ENCODE data around the gene TRIM38.
A peak's percentile ranks its signal among the peaks of the same experiment; 100 is the strongest.

Gene TRIM38

GRCh38 chr6:26028746-26029569, 66.4 kb downstream of the TRIM38 start (continued):
- no peak for TF ChIP-seq ZBTB11 (tag by site-specific recombination; conservative IDR thresholded peaks at IDR 0.05; ENCODE audit: low read depth)
- TF ChIP-seq ZBTB8A (tag by site-specific recombination; IDR thresholded peaks at IDR 0.05), result no peak
- no peak for TF ChIP-seq ZBTB10 (tag by site-specific recombination; IDR thresholded peaks at IDR 0.05)
- TF ChIP-seq ZNF596 (tag by site-specific recombination; IDR thresholded peaks at IDR 0.05), result peak; percentile 47
- no peak for TF ChIP-seq ZNF473 (tag by site-specific recombination; IDR thresholded peaks at IDR 0.05)
- no peak for TF ChIP-seq ZBTB1 (tag by site-specific recombination; IDR thresholded peaks at IDR 0.05)
- TF ChIP-seq ZNF335 (tag by site-specific recombination; conservative IDR thresholded peaks at IDR 0.05), result peak; percentile 54
- no peak for TF ChIP-seq ZNF549 (tag by site-specific recombination; IDR thresholded peaks at IDR 0.05)
- no peak for TF ChIP-seq ZNF280D (tag by site-specific recombination; IDR thresholded peaks at IDR 0.05)
- TF ChIP-seq FEZF1 (tag by site-specific recombination; IDR thresholded peaks at IDR 0.05), result peak; percentile 98
- no peak for TF ChIP-seq ZNF768 (tag by site-specific recombination; IDR thresholded peaks at IDR 0.05)
- TF ChIP-seq MZF1 (tag by site-specific recombination; IDR thresholded peaks at IDR 0.05; ENCODE audit: borderline replicate concordance), result peak; percentile 42; the same call in 1 of the 2 replicates
- no peak for TF ChIP-seq ZNF544 (tag by site-specific recombination; IDR thresholded peaks at IDR 0.05)
- no peak for TF ChIP-seq ZNF211 (tag by site-specific recombination; IDR thresholded peaks at IDR 0.05; ENCODE audit: low read depth)
- no peak for TF ChIP-seq KLF16 (tag by site-specific recombination; IDR thresholded peaks at IDR 0.05)
- no peak for TF ChIP-seq ZNF621 (tag by site-specific recombination; IDR thresholded peaks at IDR 0.05)
- TF ChIP-seq ZNF404 (tag by site-specific recombination; IDR thresholded peaks at IDR 0.05), result no peak
- TF ChIP-seq ELK4 (IDR thresholded peaks at IDR 0.05; ENCODE audit: borderline replicate concordance, low read depth, low read length), result no peak
- TF ChIP-seq PRDM4 (tag by site-specific recombination; IDR thresholded peaks at IDR 0.05), result peak; percentile 90
- TF ChIP-seq ZNF792 (tag by site-specific recombination; IDR thresholded peaks at IDR 0.05), result no peak
- TF ChIP-seq HIC1 (tag by site-specific recombination; IDR thresholded peaks at IDR 0.05), result 0 out of 2 replicates have a peak, but pooled peaks have one; percentile 9
